K562 (cell line): Measurements from ENCODE around the gene CHRNB1. TPM values are rescaled to one million over a fixed set of nuclear protein-coding genes. Genes with fewer than 3 reads are reported as not detected.
A peak's percentile ranks its signal among the peaks of the same experiment; 100 is the strongest.

Experiments
- ADNP ChIP-seq: fragments of 200-800 bp; sonication (Bioruptor generic); IDR thresholded peaks from 2 replicates; pipeline ENCODE4 v1.6.1; 2016; ENCODE audit warnings: missing genetic modification characterization, missing compliant biosample characterization
- CTCF ChIP-seq, 3 experiments: IDR thresholded peaks in 2 of 3; conservative IDR thresholded peaks in 1 of 3; 2 replicates each; pipeline ENCODE4 v1.5.1; 2011 to 2012; ENCODE audit warnings: low read length in 3 of 3, mild to moderate bottlenecking in 3 of 3, control low read depth in 2 of 3, improper control_type of control experiment in 1 of 3, inconsistent platforms in 1 of 3, low read depth in 1 of 3, mixed read lengths in 1 of 3, moderate library complexity in 1 of 3; ENCODE audit not compliant: insufficient read depth in 2 of 3
- EGR1 ChIP-seq: fragments of 450-650 bp; conservative IDR thresholded peaks from 2 replicates; pipeline ENCODE4 v1.6.1; 2017; ENCODE audit warnings: mild to moderate bottlenecking
- FIP1L1 ChIP-seq: fragments of 200-400 bp; formaldehyde crosslinking; IDR thresholded peaks from 2 replicates; pipeline ENCODE4 v1.6.1; 2018; ENCODE audit warnings: mild to moderate bottlenecking, low read depth, low read length; ENCODE audit not compliant: poor library complexity, severe bottlenecking
- HDAC8 ChIP-seq: fragments of 450-650 bp; IDR thresholded peaks from 2 replicates; pipeline ENCODE4 v1.6.1; 2016; ENCODE audit warnings: mild to moderate bottlenecking, missing genetic modification characterization, moderate library complexity, missing compliant biosample characterization
- HEY1 ChIP-seq: fragments of 250-450 bp; sonication (Bioruptor Pico); IDR thresholded peaks from 2 replicates; pipeline ENCODE4 v1.5.0; 2020; ENCODE audit warnings: mild to moderate bottlenecking, moderate library complexity, borderline replicate concordance
- HOMEZ ChIP-seq: fragments of 250-450 bp; sonication (Bioruptor Pico); IDR thresholded peaks from 2 replicates; pipeline ENCODE4 v1.4.0; 2020; ENCODE audit warnings: mild to moderate bottlenecking, moderate library complexity
- KAT2B ChIP-seq: IDR thresholded peaks from one replicate; pipeline ENCODE4 v1.6.1; 2012; ENCODE audit warnings: low read depth, mild to moderate bottlenecking, control low read depth, inconsistent platforms, low read length, moderate library complexity
- MGA ChIP-seq: fragments of 450-650 bp; IDR thresholded peaks from 2 replicates; pipeline ENCODE4 v1.6.1; 2016; ENCODE audit warnings: mild to moderate bottlenecking, moderate library complexity
- TOE1 ChIP-seq, 2 experiments: fragments of 450-650 bp in 1 of 2; sonication (generic) in 1 of 2; formaldehyde crosslinking in 1 of 2; IDR thresholded peaks; 2 replicates each; pipeline versions ENCODE4 v1.7.1 to v1.8.0; 2016 to 2022; ENCODE audit warnings: borderline replicate concordance in 2 of 2, mild to moderate bottlenecking in 2 of 2, antibody characterized with exemption in 1 of 2, inconsistent platforms in 1 of 2, low read depth in 1 of 2, missing genetic modification reagents in 1 of 2, moderate library complexity in 1 of 2
- ZBTB7A ChIP-seq: IDR thresholded peaks from 2 replicates; pipeline ENCODE4 v1.6.1; 2011; ENCODE audit warnings: low read depth, mild to moderate bottlenecking, low read length, moderate library complexity, borderline replicate concordance; ENCODE audit not compliant: control insufficient read depth
- polyA plus RNA-seq, 8 experiments: library from polyadenylated mRNA; depleted of rRNA in 4 of 8; stranded (reverse) in 5 of 8; unstranded in 3 of 8; fragments of >200 nt; fragmentation: Nextera tagmentation in 2 of 8; fragmentation: Illumina TruSeq in 1 of 8; extraction: Ambion mirVana in 2 of 8; extraction: Trizol in 1 of 8; gene quantifications; 2 replicates each; pipeline versions ENCODE4 v1.2.1 to v1.2.3, GENCODE V29; 2011 to 2014; ENCODE audit warnings: inconsistent platforms in 1 of 8, missing spikeins in 1 of 8
- total RNA-seq, 7 experiments: library from RNA; depleted of rRNA in 6 of 7; stranded (reverse); fragments of >200 nt in 6 of 7; fragmentation: Illumina TruSeq in 2 of 7; extraction: Trizol in 2 of 7; gene quantifications; 2 replicates each; pipeline versions ENCODE4 v1.2.1 to v1.2.3, GENCODE V29; 2011 to 2021; ENCODE audit warnings: low replicate concordance in 1 of 7

CHRNB1 gene
- total and polyA plus RNA-seq, 9 of the 15 experiments (the other 6 are each of a cell fraction or from before 2014, with no cell fraction given), result 4.7 to 12.3 (median 6.8) TPM

GRCh38 chr17:7475764-7476422, 31.0 kb downstream of the CHRNB1 start (continued):
- peak; percentile 78 for TF ChIP-seq MGA
- TF ChIP-seq HOMEZ (CRISPR knock-in tag), result no peak
- no peak for TF ChIP-seq EGR1
- TF ChIP-seq ZBTB7A, result peak; percentile 55; the same call in 1 of the 2 replicates
- peak; percentile 65; the same call in 1 of the 2 replicates for TF ChIP-seq ADNP (tag)
- TF ChIP-seq KAT2B, result no peak
- no peak for TF ChIP-seq HEY1 (CRISPR knock-in tag)
- 0 out of 2 replicates have a peak, but pooled peaks have one; percentile 28 for TF ChIP-seq TOE1 (IDR thresholded peaks at IDR 0.05; ENCODE audit: borderline replicate concordance)
- TF ChIP-seq TOE1 (CRISPR knock-in tag; IDR thresholded peaks at IDR 0.05; ENCODE audit: borderline replicate concordance, low read depth), result no peak
- no peak for TF ChIP-seq HDAC8
- no peak for TF ChIP-seq CTCF (IDR thresholded peaks at IDR 0.05 in 2 of 3, conservative IDR thresholded peaks at IDR 0.05 in 1 of 3; ENCODE audit: insufficient read depth in 2 of 3, low read depth in 1 of 3, low read length in 3 of 3)
- no peak for TF ChIP-seq FIP1L1
